Left ventricle myocardium inferior (tissue), 1 donor: Measurements from ENCODE around the gene STX19. TPM values are rescaled to one million over a fixed set of nuclear protein-coding genes. Genes with fewer than 3 reads are reported as not detected.
"Not testable (repeated sequence)": the region's sequence is repeated elsewhere in the genome, so short reads cannot be mapped to it uniquely, and the experiment has no call there.

Experiments
- DNase-seq: peaks from one replicate; pipeline ENCODE4 v3.0.0-alpha.2; 2020
- H3K27ac ChIP-seq: fragments of 200-600 bp; replicated peaks from 2 replicates; pipeline ENCODE4 v1.8.0; 2021
- H3K27me3 ChIP-seq: fragments of 200-600 bp; 2 replicates; pipeline ENCODE4 v1.8.0; 2021; ENCODE audit warnings: low read depth
- H3K36me3 ChIP-seq: fragments of 200-600 bp; 2 replicates; pipeline ENCODE4 v1.8.0; 2021
- H3K4me1 ChIP-seq: fragments of 200-600 bp; 2 replicates; pipeline ENCODE4 v1.8.0; 2021
- H3K4me3 ChIP-seq: fragments of 200-600 bp; 2 replicates; pipeline ENCODE4 v1.8.0; 2021; ENCODE audit warnings: mild to moderate bottlenecking, moderate library complexity
- H3K9me3 ChIP-seq: fragments of 200-600 bp; replicated peaks from 2 replicates; pipeline ENCODE4 v1.8.0; 2021
- CTCF ChIP-seq: fragments of 200-600 bp; IDR thresholded peaks from 2 replicates; pipeline ENCODE4 v1.8.0; 2021; ENCODE audit warnings: antibody characterized with exemption, mild to moderate bottlenecking, borderline replicate concordance
- intact Hi-C: fragments of 100-400 bp; cut with micrococcal nuclease; formaldehyde crosslinking; loops from one replicate; pipeline ENCODE4 v1.11.0; 2022
- total RNA-seq: library from RNA; stranded (reverse); fragmentation: NEBNext Ultra II Directional; extraction: Animal tissue kit (Norgen Biotek cat#: 25700); gene quantifications from one replicate; pipeline ENCODE4 v1.2.1, GENCODE V29; 2021
- donor health status: DM: no; HTN: yes; CAD: no; lungs with severe emphysema.

STX19 gene
- total RNA-seq, 1 donor from 2014 or later = not detected

- Histone ChIP-seq H3K27ac (no peak overlapping the region), H3K4me3 (no peak overlapping the region), H3K27me3 (no peaks in the 10 kb centered on the region), H3K36me3 (peaks cover 22% of the 10 kb centered on the region), H3K9me3 (no peaks in the 10 kb centered on the region), H3K4me1 (no peaks in the 10 kb centered on the region)
- DNase-seq = no peak
- intact Hi-C loops = no loop called here
- TF ChIP-seq CTCF = no peak
Observed at GRCh38 chr3:94046533-94046932, 18.1 kb upstream of the STX19 start.

GRCh38 chr3:94044100-94044936, 15.9 kb upstream of the STX19 start:
- H3K4me3 ChIP-seq, H3K27ac ChIP-seq, H3K4me1 ChIP-seq, H3K27me3 ChIP-seq, DNase-seq, H3K9me3 ChIP-seq, intact Hi-C loops: not testable (repeated sequence)
- H3K36me3 ChIP-seq = peaks cover 22% of the 10 kb centered on the region

- TF ChIP-seq CTCF = no peak
- H3K4me1 ChIP-seq = no peaks in the 10 kb centered on the region
- no peak for DNase-seq
- no peak overlapping the region for H3K27ac ChIP-seq
- H3K27me3 ChIP-seq = no peaks in the 10 kb centered on the region
- no peak overlapping the region for H3K4me3 ChIP-seq
- intact Hi-C loops = no loop called here
- H3K9me3 ChIP-seq = no peaks in the 10 kb centered on the region
- H3K36me3 ChIP-seq = peaks cover 30% of the 10 kb centered on the region
Observed at GRCh38 chr3:94043285-94043684, 14.9 kb upstream of the STX19 start.

DNA sequence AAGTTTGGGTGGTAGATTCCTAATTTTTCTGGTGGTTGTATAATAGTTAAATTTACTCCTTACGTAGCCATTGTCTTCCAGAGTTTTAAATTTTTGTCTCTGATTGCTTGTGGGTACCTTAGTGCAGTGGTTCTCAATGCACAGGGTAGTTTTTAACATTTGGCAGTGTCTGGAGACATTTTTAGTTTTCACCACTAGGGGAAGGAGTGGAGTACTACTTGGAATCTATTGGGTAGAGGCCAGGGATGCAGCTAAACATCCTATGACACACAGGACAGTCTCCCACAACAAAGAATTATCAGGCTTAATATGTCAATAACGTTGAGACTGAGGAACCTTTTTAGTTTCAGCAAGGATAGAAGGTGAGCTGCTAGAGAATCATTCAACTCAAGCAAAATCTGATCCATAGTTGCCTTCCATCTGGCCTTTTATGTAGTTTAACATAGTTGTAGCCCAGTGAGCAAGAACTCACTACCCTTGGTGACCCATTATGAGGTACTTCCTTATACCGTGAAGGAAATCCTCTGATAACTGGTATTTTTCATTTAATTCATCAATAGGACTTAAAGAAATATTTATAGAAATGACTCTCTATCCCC, 8.6 kb upstream of the STX19 start:
- TF ChIP-seq CTCF = peak; percentile 56
- Histone ChIP-seq H3K36me3 (peaks cover 8% of the 10 kb centered on the region), H3K27ac (no peak overlapping the region), H3K9me3 (no peaks in the 10 kb centered on the region), H3K4me3 (no peak overlapping the region), H3K4me1 (no peaks in the 10 kb centered on the region), H3K27me3 (no peaks in the 10 kb centered on the region)
- intact Hi-C loops = no loop called here
- DNase-seq = no peak

- TF ChIP-seq CTCF = no peak
- no peak for DNase-seq
- Histone ChIP-seq H3K36me3 (no peaks in the 10 kb centered on the region), H3K4me3 (no peak overlapping the region), H3K27ac (no peak overlapping the region), H3K27me3 (no peaks in the 10 kb centered on the region), H3K4me1 (peaks cover 8% of the 10 kb centered on the region), H3K9me3 (no peaks in the 10 kb centered on the region)
- intact Hi-C loops = no loop called here
Observed at GRCh38 chr3:94026623-94027022, 1.8 kb downstream of the STX19 start.

DNA sequence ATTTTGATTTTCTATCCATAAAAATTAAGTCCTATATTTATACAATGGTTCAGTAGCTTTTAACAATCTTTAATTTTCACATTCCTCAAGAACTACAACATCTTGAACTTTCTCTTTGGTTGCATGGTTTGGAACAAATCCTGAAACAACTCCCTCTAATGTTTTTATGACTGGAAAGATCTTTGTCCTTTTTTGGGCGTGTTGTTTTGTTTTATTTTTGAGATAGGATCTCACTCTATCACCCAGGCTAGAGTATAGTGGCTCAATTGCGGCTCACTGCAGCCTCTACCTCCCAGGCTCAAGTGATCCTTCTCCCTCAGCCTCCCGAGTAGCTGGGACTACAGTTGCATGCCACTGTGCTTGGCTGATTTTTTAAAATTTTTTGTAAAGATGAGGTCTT, 4.0 kb downstream of the STX19 start:
- no peak for DNase-seq
- Histone ChIP-seq H3K9me3 (no peaks in the 10 kb centered on the region), H3K4me1 (peaks cover 20% of the 10 kb centered on the region), H3K27ac (peak overlapping the region; percentile 5), H3K36me3 (no peaks in the 10 kb centered on the region), H3K27me3 (no peaks in the 10 kb centered on the region), H3K4me3 (no peak overlapping the region)
- no peak for TF ChIP-seq CTCF
- intact Hi-C loops = no loop called here
